HG03280 (cell line): Measurements from ENCODE around the gene PRDM2.
"Not testable (repeated sequence)": the region's sequence is repeated elsewhere in the genome, so short reads cannot be mapped to it uniquely, and the experiment has no call there.

Experiments used
- ATAC-seq: cut with Tn5 transposase; IDR thresholded peaks from one replicate; pipeline ENCODE4 v1.9.1; 2021; ENCODE audit warnings: mild to moderate bottlenecking, moderate library complexity; ENCODE audit not compliant: unreplicated experiment

PRDM2 gene

GRCh38 chr1:13699936-13700520 lies at the start of gene PRDM2:
Gene PRDM2, plus strand, starts transcription at chr1:13700188. Its CDS starts 15,418 bp downstream, at chr1:13715606.
- peak; percentile 36 for ATAC-seq

GRCh38 chr1:13651279-13651678 lies 48.7 kb upstream of the PRDM2 start:
- no peak for ATAC-seq

GRCh38 chr1:13652238-13652637 lies 47.8 kb upstream of the PRDM2 start:
- ATAC-seq = no peak

- ATAC-seq = no peak
These were observed 38.4 kb upstream of the PRDM2 start for GRCh38 chr1:13661539-13661938.

- ATAC-seq = no peak
These were observed 37.5 kb upstream of the PRDM2 start for GRCh38 chr1:13662493-13662892.

- no peak for ATAC-seq
These were observed 36.0 kb upstream of the PRDM2 start for GRCh38 chr1:13663969-13664368.

GRCh38 chr1:13664451-13664850 lies 35.5 kb upstream of the PRDM2 start:
- ATAC-seq = no peak

- ATAC-seq = no peak
These were observed 33.7 kb upstream of the PRDM2 start for GRCh38 chr1:13666317-13666716.

GRCh38 chr1:13667691-13668090 lies 32.3 kb upstream of the PRDM2 start:
- no peak for ATAC-seq

GRCh38 chr1:13674377-13674776 lies 25.6 kb upstream of the PRDM2 start:
- no peak for ATAC-seq

GRCh38 chr1:13675151-13675651 lies 24.8 kb upstream of the PRDM2 start:
- ATAC-seq = no peak

- ATAC-seq = no peak
These were observed 22.1 kb upstream of the PRDM2 start for GRCh38 chr1:13677896-13678295.

GRCh38 chr1:13679651-13680050 lies 20.3 kb upstream of the PRDM2 start:
- ATAC-seq = no peak

GRCh38 chr1:13680609-13681008 lies 19.4 kb upstream of the PRDM2 start:
- ATAC-seq = not testable (repeated sequence)

GRCh38 chr1:13681921-13682320 lies 18.1 kb upstream of the PRDM2 start:
- no peak for ATAC-seq

GRCh38 chr1:13682444-13682843 lies 17.5 kb upstream of the PRDM2 start:
- no peak for ATAC-seq

GRCh38 chr1:13683206-13683605 lies 16.8 kb upstream of the PRDM2 start:
- ATAC-seq = no peak

GRCh38 chr1:13687151-13687715 lies 12.8 kb upstream of the PRDM2 start:
- no peak for ATAC-seq

GRCh38 chr1:13693094-13693493 lies 6.9 kb upstream of the PRDM2 start:
- ATAC-seq = not testable (repeated sequence)

- ATAC-seq = no peak
These were observed 4.9 kb upstream of the PRDM2 start for GRCh38 chr1:13694886-13695684.

GRCh38 chr1:13697738-13698137 lies 2.2 kb upstream of the PRDM2 start:
- no peak for ATAC-seq

- ATAC-seq = no peak
These were observed 478 bp upstream of the PRDM2 start for GRCh38 chr1:13699510-13699909.
